GM21619 (cell line): ENCODE results near the gene ARVCF.

Source experiments
- ATAC-seq: cut with Tn5 transposase; IDR thresholded peaks from one replicate; pipeline ENCODE4 v1.9.1; 2021; ENCODE audit not compliant: unreplicated experiment

ARVCF gene

DNA sequence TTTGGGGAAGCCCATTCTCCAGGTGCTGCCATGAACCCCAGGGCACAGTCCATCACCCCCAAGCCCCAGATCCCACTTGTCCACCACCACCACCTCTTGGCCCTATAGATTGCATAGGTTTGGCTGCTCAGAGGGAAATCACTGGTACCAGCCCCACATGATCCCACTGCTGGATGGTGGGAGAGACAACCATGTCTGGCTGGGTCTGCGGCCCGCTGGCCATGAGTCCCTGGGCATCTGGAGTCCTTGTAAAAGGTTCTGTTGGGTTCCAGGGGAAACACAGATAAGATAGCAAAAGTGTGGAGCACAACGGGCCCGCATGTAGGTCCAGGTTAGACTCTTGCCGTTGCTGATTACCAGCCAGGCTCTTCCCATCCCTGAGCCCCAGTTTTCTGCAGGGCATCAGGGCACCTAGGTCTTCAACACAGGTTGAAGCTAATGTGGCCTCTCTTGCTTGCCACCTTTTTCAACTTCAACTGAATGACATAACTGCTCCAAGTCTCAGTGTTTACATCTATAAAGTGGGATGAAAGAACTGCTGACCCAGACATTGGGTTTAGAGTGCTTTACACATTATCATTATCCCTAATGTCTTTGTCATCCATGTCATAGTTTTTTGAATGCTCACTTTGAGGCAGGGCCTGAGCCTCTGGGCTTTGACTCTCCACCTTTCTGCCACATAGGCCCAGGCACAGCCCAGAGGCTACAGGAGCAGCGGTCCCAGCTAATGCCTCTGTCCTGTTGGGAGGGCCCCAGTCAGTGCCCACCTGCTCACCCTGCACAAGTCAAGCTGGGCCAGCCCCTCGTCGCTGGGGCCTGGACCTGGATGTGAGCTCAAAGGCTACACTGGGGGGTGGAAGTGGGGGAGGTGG is 3.3 kb upstream of the ARVCF start:
- ATAC-seq, result no peak

GRCh38 chr22:20018001-20018400 is 1.4 kb upstream of the ARVCF start:
- ATAC-seq, result no peak

DNA sequence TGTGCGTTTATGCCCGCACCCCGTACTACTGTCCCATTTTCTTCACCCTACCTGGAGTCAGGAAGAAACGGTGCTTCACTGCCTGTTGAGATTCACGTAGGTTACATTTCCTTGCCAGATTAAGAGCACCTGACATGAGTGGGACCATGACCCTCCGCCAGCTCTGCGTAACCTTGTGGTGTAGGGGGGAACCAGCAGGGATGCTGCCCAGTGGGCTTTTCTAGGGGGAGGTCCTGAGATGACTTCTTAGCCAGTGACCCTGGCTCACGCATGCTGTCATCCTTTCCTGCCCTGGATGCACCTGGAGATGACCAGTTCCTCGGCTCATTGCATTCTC is 967 bp upstream of the ARVCF start:
- ATAC-seq, result no peak

GRCh38 chr22:20015971-20016733 is 471 bp downstream of the ARVCF start:
- ATAC-seq, result no peak

- ATAC-seq, result no peak
Observed at GRCh38 chr22:20015187-20015625, 1.4 kb downstream of the ARVCF start.

DNA sequence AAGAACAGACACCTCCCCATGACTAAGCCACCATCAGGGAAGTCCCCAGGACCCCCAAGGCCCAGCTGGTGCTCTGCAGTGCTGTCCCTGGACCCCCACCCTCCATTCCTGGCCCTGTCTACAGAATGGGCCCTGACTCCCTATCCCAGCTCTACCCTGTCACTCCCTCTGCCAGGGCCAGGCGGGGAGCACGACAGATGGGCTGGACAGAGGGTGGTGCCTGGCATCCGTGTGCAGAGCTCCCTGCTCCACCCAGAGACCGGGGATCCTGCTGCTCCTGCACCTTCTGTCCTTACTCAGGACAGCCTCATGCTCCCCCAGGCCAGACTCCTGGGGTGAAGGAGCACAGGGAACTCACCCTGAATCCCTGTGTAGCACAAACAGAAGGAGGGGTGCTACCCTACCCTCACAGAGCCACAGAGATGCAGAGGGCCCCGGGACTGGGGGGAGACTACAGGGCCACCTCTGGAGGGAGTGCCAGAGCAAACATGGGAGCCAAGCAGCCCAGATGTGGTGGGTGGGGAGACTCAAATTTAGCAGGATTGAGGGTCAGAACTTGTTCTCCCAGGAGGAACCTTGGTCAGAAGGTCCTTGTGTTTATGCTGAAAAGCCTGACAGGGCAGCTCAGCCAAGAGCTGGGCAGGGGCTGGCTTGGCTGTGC is 2.0 kb downstream of the ARVCF start:
- no peak for ATAC-seq

DNA sequence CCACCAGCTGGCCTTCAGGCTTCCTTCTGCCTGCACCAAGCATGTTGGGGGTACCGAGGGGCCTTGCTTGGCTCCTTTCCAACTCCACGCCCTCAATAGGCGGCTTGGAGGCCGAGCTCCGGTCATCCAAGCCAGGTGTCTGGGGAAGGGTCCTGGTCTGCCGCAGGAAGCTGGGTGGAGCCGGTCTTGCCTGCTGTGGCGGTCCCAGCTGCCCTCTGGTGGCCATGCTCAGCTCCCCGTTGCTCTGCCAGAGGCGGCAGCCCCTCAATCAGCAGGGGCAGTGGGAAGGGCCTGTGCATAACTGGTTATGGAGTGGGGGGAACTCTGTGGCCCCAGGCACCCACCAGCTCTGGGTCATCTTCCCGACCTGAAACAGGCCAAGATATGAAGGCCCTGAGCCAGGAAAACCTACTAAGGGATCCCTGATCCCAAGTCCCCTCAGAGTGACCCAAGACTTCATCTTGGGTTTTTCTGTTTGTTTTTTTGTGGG is 3.2 kb downstream of the ARVCF start:
- no peak for ATAC-seq

- no peak for ATAC-seq
Observed at GRCh38 chr22:20012741-20013331, 3.8 kb downstream of the ARVCF start.

DNA sequence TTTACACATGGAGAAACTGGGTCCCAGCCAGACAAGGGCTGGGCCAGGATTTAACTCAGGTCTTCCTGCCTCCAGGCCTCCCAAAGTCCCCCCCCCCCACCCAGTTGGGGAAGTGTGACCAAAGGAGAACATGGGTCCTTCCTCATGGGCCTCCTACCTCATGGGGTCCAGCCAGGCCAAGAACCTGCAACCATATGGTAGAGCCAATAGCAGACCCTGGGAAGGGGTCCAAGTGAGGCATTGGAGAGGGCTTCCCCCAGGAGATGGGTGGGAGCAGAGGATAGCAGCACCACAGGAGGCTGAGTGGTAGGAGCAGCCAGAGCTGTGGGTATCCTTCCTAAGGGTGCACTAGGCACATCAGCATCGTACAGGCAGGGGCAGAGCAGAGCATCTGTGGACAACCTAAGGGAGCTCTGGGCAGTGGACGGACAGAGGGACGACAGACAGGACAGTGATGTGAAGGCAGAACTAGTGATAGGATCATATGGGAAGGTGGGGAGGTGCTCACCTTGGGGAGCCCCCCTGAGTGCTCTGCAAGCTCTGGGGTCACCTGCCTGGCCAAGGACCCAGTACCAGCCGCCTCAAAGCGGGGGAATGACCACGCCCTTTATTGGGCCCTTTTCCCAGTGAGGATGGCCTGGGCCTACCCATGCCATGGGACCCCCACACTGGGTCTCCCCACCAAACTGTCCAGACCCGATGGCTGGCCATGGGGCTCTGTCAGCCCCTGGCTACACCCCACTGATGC is 4.5 kb downstream of the ARVCF start:
- no peak for ATAC-seq

DNA sequence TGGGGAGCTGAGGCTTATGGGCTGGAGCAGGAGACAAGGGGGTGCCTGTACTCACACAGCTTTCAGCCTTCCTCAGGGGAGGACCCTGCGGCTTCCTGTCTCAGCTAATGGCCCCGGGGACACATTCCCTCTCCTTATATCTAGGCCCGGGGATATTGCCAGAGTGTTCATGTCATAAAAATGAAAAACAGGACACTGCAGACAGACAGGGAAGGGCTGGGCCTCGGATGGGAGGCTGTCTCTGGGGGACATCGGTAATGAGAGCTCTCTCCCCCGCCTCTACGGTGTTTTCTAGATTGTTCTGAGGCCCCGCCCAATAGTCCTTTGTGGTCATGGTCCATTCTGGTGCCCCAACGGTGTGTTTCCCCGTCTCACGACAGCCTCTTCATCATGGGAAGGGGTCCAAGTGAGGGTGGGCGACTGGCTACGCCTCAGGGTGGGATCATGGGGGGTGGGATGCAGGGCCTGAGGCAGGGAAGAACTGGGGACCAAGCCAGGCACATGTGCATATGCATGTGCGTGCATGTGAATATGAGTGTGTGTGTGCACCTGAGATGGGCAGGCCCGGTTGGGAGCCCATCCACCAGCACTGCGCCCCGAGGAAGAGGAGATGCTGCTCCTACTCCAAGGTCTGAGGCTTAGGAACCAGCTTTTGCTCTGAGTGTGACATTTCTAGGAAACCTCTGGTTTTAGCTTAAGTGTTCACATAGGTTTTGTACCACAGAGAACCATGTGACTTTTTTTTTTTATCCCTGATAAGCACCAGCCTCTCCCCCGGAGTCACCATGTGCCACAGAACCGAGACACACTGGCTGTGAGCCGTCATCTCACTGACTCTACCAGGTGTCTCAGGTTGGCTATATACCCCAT is 5.3 kb downstream of the ARVCF start:
- ATAC-seq, result no peak

GRCh38 chr22:20010307-20011122 is 6.1 kb downstream of the ARVCF start:
- ATAC-seq, result no peak

GRCh38 chr22:20009582-20010306 is 6.9 kb downstream of the ARVCF start:
- ATAC-seq, result no peak

GRCh38 chr22:20009018-20009491 is 7.6 kb downstream of the ARVCF start:
- ATAC-seq, result no peak

- ATAC-seq, result no peak
Observed at GRCh38 chr22:20008221-20008995, 8.2 kb downstream of the ARVCF start.

- no peak for ATAC-seq
Observed at GRCh38 chr22:20004464-20004863, 12.2 kb downstream of the ARVCF start.

DNA sequence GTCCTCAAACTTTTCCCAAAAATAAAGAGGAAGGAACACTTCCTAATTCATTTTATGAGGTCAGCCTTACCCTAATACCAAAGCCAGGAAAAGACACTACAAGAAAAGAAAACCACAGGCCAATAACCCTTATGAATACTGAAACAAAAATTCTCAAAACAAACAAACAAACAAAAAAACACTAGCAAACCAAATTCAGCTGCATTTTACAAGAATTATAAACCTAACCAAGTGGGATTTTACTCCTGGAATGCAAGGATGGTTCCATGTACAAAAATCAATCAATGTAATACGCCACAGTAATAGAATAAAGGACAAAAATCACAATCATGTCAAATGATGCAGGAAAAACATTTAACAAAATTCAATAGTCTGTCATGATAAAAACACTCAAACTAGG is 13.3 kb downstream of the ARVCF start:
- ATAC-seq, result no peak

- ATAC-seq, result no peak
Observed at GRCh38 chr22:20002636-20003035, 14.0 kb downstream of the ARVCF start.
